Body of pancreas (tissue), 4 donors: Measurements from ENCODE around the gene GMPPA. TPM values are rescaled to one million over a fixed set of nuclear protein-coding genes. Genes with fewer than 3 reads are reported as not detected.

Experiments used
- ATAC-seq: fragments of 150-250 bp; one replicate; pipeline ENCODE4 v1.9.1; 2016
- DNase-seq, 4 donors: peaks; one replicate each; pipeline ENCODE4 v3.0.0-alpha.2; 2019
- H3K27ac ChIP-seq, 4 donors: fragments of 200-600 bp; sonication (generic); 1 replicate in 3 of 4; 2 replicates in 1 of 4; pipeline versions ENCODE4 v1.5.1 to v1.6.1; 2016 to 2019; ENCODE audit warnings: mild to moderate bottlenecking in 1 of 4, mixed read lengths in 1 of 4, moderate library complexity in 1 of 4
- H3K27me3 ChIP-seq, 2 donors: fragments of 200-600 bp; sonication (generic); one replicate each; pipeline ENCODE4 v1.6.0; 2016; ENCODE audit warnings: mild to moderate bottlenecking in 1 of 2
- H3K36me3 ChIP-seq, 2 donors: fragments of 200-600 bp; sonication (generic); replicated peaks in 1 of 2; 2 replicates each; pipeline ENCODE4 v1.5.1; 2016; ENCODE audit warnings: low read depth in 2 of 2; ENCODE audit not compliant: insufficient read depth in 1 of 2
- H3K4me1 ChIP-seq: fragments of 200-600 bp; sonication (generic); one replicate; pipeline ENCODE4 v1.6.0; 2016
- H3K4me3 ChIP-seq, 2 donors: fragments of 200-600 bp; sonication (generic); 1 replicate in 1 of 2; 2 replicates in 1 of 2; pipeline ENCODE4 v1.5.1; 2016 to 2019
- H3K9me3 ChIP-seq, 3 donors: fragments of 200-600 bp; sonication (generic); 1 replicate in 2 of 3; 2 replicates in 1 of 3; pipeline ENCODE4 v1.5.1; 2016
- POLR2A ChIP-seq, 3 donors: fragments of 450-650 bp; IDR thresholded peaks; one replicate each; pipeline ENCODE4 v1.6.1; 2016; ENCODE audit warnings: antibody characterized with exemption in 3 of 3, mild to moderate bottlenecking in 2 of 3
- WGBS, 2 donors: methylation state at CpG; one replicate each; pipeline ENCODE4 v1.1.5; 2017; 5-methylcytosine and 5-hydroxymethylcytosine counted together
- intact Hi-C: fragments of 100-400 bp; cut with DNase I; formaldehyde crosslinking; loops from one replicate; pipeline ENCODE4 v1.15.1; 2023
- total RNA-seq, 2 donors: library from RNA; depleted of rRNA; stranded (reverse); fragments of >200 nt; gene quantifications; one replicate each; pipeline ENCODE4 v1.1.0, GENCODE V29; 2016
- TF ChIP-seq, protein P1 (sequence below), 7 experiments: fragments of 450-650 bp in 4 of 7; fragments of 200-600 bp in 3 of 7; sonication (generic) in 3 of 7; IDR thresholded peaks; one replicate each; pipeline ENCODE4 v1.5.1; 2016 to 2019; ENCODE audit warnings: antibody characterized with exemption in 7 of 7

The GMPPA gene
- total RNA-seq, 2 donors from 2014 or later, result 40.5 to 57.4 TPM

DNA sequence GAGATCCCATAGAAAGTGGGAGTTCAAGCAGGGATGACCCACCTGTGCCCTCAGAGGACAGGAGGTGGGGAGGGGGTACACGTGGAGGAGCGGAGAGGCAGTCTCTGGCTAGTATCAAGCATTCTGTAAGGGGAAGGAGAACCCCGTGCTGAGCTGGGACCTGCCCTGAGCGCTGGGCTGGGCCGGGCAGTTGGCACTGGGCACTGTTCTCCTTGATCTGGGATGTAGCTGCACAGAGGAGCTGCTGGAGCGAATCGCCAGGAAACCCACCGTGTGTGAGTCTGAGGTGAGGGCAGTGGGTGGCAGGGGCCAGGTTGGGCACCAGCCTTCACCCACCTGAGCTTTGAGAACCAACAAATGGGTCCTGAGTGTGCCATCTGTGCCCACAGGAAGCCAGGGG, 19.8 kb upstream of the GMPPA start:
- Histone ChIP-seq H3K4me1 (peaks cover 3% of the 10 kb centered on the region), H3K36me3 (no peaks in the 10 kb centered on the region), H3K27me3 (peaks cover under 1 to 12% of the 10 kb centered on the region in 2 donors), H3K27ac (no peak overlapping the region), H3K9me3 (no peaks in the 10 kb centered on the region), H3K4me3 (no peak overlapping the region)
- intact Hi-C loops, result loop anchor here (5.0 kb wide), 1 partner anchor 48 kb away; no protein-coding TSS in a partner anchor
- no peak for ATAC-seq
- 47 to 59% methylated on average over 6 to 8 of the region's 8 CpGs for WGBS, 2 donors
- TF ChIP-seq POLR2A (IDR thresholded peaks at IDR 0.05), result no peak
- TF ChIP-seq, protein P1, sequence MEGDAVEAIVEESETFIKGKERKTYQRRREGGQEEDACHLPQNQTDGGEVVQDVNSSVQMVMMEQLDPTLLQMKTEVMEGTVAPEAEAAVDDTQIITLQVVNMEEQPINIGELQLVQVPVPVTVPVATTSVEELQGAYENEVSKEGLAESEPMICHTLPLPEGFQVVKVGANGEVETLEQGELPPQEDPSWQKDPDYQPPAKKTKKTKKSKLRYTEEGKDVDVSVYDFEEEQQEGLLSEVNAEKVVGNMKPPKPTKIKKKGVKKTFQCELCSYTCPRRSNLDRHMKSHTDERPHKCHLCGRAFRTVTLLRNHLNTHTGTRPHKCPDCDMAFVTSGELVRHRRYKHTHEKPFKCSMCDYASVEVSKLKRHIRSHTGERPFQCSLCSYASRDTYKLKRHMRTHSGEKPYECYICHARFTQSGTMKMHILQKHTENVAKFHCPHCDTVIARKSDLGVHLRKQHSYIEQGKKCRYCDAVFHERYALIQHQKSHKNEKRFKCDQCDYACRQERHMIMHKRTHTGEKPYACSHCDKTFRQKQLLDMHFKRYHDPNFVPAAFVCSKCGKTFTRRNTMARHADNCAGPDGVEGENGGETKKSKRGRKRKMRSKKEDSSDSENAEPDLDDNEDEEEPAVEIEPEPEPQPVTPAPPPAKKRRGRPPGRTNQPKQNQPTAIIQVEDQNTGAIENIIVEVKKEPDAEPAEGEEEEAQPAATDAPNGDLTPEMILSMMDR (IDR thresholded peaks at IDR 0.05), result no peak
- DNase-seq, result no peak

DNA sequence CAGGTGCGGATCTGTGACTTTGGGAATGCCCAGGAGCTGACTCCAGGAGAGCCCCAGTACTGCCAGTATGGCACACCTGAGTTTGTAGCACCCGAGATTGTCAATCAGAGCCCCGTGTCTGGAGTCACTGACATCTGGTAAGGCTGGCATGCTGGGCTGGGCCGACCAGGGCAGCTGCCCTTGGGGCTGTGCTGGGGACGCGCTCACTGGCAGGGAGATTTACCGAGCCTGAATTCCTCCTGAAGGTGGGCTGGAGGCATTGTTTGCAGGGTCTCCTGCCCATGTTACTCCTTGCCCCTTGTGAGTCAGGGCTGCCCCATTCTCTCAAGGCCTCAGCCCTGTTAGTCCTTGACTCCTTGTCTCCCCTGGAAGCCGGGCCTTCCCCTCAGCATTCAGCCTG, 18.7 kb upstream of the GMPPA start:
- Histone ChIP-seq H3K4me3 (no peak overlapping the region), H3K9me3 (no peaks in the 10 kb centered on the region), H3K27me3 (peaks cover 9 to 23% of the 10 kb centered on the region in 2 donors), H3K36me3 (no peaks in the 10 kb centered on the region), H3K4me1 (peaks cover 13% of the 10 kb centered on the region), H3K27ac (no peak overlapping the region)
- 79 to 80% methylated on average over 1 to 8 of the region's 8 CpGs for WGBS, 2 donors
- intact Hi-C loops, result no loop called here
- no peak for ATAC-seq
- no peak for TF ChIP-seq POLR2A (IDR thresholded peaks at IDR 0.05)
- TF ChIP-seq, protein P1 (IDR thresholded peaks at IDR 0.05), result no peak
- no peak for DNase-seq

DNA sequence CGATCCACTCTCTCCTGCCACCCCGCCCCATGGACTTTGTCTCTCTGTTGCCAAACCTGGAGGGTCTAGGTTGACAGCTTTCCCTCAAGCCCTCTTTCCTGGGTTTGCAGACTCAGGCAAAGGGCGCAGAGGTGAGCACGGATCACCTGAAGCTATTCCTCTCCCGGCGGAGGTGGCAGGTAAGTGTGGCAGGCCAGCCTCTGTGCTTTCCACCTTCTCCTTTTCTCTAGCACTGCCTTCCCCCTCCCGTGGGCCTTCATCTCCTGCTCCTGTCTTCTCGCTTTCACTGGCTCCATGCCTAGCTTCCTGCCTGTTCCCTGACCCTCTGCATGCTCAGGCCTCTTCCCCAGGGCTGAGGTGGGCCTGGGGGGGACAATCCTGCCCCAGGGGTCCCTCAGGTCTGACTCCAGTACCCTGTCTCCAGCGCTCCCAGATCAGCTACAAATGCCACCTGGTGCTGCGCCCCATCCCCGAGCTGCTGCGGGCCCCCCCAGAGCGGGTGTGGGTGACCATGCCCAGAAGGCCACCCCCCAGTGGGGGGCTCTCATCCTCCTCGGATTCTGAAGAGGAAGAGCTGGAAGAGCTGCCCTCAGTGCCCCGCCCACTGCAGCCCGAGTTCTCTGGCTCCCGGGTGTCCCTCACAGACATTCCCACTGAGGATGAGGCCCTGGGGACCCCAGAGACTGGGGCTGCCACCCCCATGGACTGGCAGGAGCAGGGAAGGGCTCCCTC, 15.9 kb upstream of the GMPPA start:
- 79 to 85% methylated on average over 8 to 13 of the region's 17 CpGs for WGBS, 2 donors
- intact Hi-C loops, result no loop called here
- peaks cover 9 to 30% of the 10 kb centered on the region in 2 donors for H3K27me3 ChIP-seq
- no peak overlapping the region for H3K27ac ChIP-seq
- ATAC-seq, result no peak
- H3K36me3 ChIP-seq, result no peaks in the 10 kb centered on the region
- H3K4me3 ChIP-seq, result no peak overlapping the region
- H3K9me3 ChIP-seq, result no peaks in the 10 kb centered on the region
- no peak for DNase-seq
- H3K4me1 ChIP-seq, result peaks cover 13% of the 10 kb centered on the region
- no peak for TF ChIP-seq POLR2A (IDR thresholded peaks at IDR 0.05)
- TF ChIP-seq, protein P1 (IDR thresholded peaks at IDR 0.05), result no peak

DNA sequence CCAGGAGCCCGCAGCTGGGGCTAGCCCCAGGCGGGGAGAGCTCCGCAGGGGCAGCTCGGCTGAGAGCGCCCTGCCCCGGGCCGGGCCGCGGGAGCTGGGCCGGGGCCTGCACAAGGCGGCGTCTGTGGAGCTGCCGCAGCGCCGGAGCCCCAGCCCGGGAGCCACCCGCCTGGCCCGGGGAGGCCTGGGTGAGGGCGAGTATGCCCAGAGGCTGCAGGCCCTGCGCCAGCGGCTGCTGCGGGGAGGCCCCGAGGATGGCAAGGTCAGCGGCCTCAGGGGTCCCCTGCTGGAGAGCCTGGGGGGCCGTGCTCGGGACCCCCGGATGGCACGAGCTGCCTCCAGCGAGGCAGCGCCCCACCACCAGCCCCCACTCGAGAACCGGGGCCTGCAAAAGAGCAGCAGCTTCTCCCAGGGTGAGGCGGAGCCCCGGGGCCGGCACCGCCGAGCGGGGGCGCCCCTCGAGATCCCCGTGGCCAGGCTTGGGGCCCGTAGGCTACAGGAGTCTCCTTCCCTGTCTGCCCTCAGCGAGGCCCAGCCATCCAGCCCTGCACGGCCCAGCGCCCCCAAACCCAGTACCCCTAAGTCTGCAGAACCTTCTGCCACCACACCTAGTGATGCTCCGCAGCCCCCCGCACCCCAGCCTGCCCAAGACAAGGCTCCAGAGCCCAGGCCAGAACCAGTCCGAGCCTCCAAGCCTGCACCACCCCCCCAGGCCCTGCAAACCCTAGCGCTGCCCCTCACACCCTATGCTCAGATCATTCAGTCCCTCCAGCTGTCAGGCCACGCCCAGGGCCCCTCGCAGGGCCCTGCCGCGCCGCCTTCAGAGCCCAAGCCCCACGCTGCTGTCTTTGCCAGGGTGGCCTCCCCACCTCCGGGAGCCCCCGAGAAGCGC, 15.0 kb upstream of the GMPPA start:
- no peak overlapping the region for H3K27ac ChIP-seq
- WGBS, 2 donors, result 24 to 29% methylated on average over 4 to 57 of the region's 58 CpGs
- intact Hi-C loops, result no loop called here

More for the DNA sequence above, 15.0 kb upstream of the GMPPA start:
- no peaks in the 10 kb centered on the region for H3K9me3 ChIP-seq
- peaks cover 9 to 30% of the 10 kb centered on the region in 2 donors for H3K27me3 ChIP-seq
- TF ChIP-seq, protein P1 (IDR thresholded peaks at IDR 0.05), result no peak
- ATAC-seq (no peak), DNase-seq (no peak)
- H3K4me3 ChIP-seq, result no peak overlapping the region
- no peaks in the 10 kb centered on the region for H3K36me3 ChIP-seq
- H3K4me1 ChIP-seq, result peaks cover 13% of the 10 kb centered on the region
